GM12878 (cell line): ENCODE measurements around the gene UBALD2.
A peak's percentile ranks its signal among the peaks of the same experiment; 100 is the strongest.

Experiments
- CBX5 ChIP-seq: sonication (generic); IDR thresholded peaks from 2 replicates; pipeline ENCODE4 v1.6.1; 2016; ENCODE audit warnings: low read depth, moderate library complexity, mild to moderate bottlenecking, inconsistent platforms
- CHD2 ChIP-seq: IDR thresholded peaks from 2 replicates; pipeline ENCODE4 v1.6.1; 2011; ENCODE audit warnings: low read depth, low read length, improper control_type of control experiment, borderline replicate concordance
- EZH2 ChIP-seq: IDR thresholded peaks from 2 replicates; pipeline ENCODE4 v1.6.1; 2012; ENCODE audit warnings: low read depth, mild to moderate bottlenecking, control low read depth, inconsistent platforms, low read length, borderline replicate concordance; ENCODE audit not compliant: control insufficient read depth
- MTA2 ChIP-seq: fragments of 450-650 bp; IDR thresholded peaks from 2 replicates; pipeline ENCODE4 v1.6.1; 2016; ENCODE audit warnings: low read depth, mild to moderate bottlenecking, moderate library complexity
- MYC ChIP-seq: IDR thresholded peaks from 2 replicates; pipeline ENCODE4 v1.6.1; 2011; ENCODE audit warnings: mild to moderate bottlenecking, low read length, moderate library complexity, inconsistent platforms; ENCODE audit not compliant: insufficient read depth, insufficient replicate concordance, insufficient read length, severe bottlenecking
- POLR2A ChIP-seq: IDR thresholded peaks from 2 replicates; pipeline ENCODE4 v1.6.1; 2011; ENCODE audit warnings: low read depth, mild to moderate bottlenecking, low read length
- POLR2AphosphoS5 ChIP-seq: IDR thresholded peaks from 2 replicates; pipeline ENCODE4 v1.6.1; 2011; ENCODE audit warnings: mild to moderate bottlenecking, low read length, inconsistent platforms
- RFX5 ChIP-seq: IDR thresholded peaks from 2 replicates; pipeline ENCODE4 v1.6.1; 2011; ENCODE audit warnings: low read depth, low read length, improper control_type of control experiment

- TF ChIP-seq RFX5: no peak
- no peak for TF ChIP-seq MTA2
- TF ChIP-seq POLR2AphosphoS5: peak; percentile 81
- TF ChIP-seq POLR2A: peak; percentile 15; the same call in 1 of the 2 replicates
- no peak for TF ChIP-seq EZH2
- no peak for TF ChIP-seq CBX5
- no peak for TF ChIP-seq MYC
- no peak for TF ChIP-seq CHD2
Measured at GRCh38 chr17:76266244-76266938, 1.2 kb downstream of the UBALD2 start.
